ENCODE results near the gene EEPD1.
"Not testable (repeated sequence)": the region's sequence is repeated elsewhere in the genome, so short reads cannot be mapped to it uniquely, and the experiment has no call there.

EEPD1 gene

DNA sequence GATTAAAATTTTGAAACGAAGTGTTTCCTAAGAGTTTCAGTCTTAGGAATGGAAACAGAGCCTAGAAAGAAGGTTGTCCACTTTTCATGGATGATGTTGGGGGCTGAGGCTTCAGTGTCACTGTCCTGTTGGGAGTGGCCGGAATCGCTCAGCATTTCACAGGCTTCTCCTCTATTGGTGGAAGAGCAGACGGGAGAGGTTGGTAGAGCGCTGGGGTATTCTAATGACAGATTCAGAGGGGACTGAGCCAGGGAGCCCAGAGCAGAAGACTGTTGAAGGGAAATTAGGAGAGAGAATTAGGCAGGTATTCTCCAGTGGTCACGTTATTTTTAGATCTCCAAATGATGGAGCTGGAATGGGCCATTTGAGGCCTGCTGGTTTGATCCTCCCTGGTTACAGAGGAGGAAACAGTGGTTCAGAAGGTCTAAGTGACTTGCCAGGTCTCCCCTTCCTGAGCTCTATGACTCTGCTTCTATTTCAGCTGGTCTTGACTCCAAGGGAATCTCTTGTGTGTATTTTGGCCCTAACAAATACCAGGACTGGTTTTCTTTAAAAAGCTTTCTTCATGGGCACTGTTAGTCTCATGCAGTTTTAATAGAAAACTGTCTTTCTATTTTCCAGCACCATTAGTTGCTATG lies 35.7 kb upstream of the EEPD1 start:
- POLR2A ChIA-PET, result no interaction called here

GRCh38 chr7:36118344-36118743 lies 34.7 kb upstream of the EEPD1 start:
- POLR2A ChIA-PET, result no interaction called here
- no peak for DNase-seq (ENCODE audit: extremely low spot score)
- CTCF ChIA-PET, result interaction anchor here (1.4 kb wide), 1 partner anchor 9 kb away, joined by 4 read pairs; no protein-coding TSS in a partner anchor
- no peak for TF ChIP-seq LEF1 (IDR thresholded peaks at IDR 0.05; ENCODE audit: borderline replicate concordance)
- TF ChIP-seq, protein P1, sequence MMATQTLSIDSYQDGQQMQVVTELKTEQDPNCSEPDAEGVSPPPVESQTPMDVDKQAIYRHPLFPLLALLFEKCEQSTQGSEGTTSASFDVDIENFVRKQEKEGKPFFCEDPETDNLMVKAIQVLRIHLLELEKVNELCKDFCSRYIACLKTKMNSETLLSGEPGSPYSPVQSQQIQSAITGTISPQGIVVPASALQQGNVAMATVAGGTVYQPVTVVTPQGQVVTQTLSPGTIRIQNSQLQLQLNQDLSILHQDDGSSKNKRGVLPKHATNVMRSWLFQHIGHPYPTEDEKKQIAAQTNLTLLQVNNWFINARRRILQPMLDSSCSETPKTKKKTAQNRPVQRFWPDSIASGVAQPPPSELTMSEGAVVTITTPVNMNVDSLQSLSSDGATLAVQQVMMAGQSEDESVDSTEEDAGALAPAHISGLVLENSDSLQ (IDR thresholded peaks at IDR 0.05), result no peak
- TF ChIP-seq ELF4 (IDR thresholded peaks at IDR 0.05), result no peak
- no peak for TF ChIP-seq ZNF384 (IDR thresholded peaks at IDR 0.05)
- TF ChIP-seq SUZ12 (IDR thresholded peaks at IDR 0.05), result no peak
- TF ChIP-seq CTBP1 (IDR thresholded peaks at IDR 0.05; ENCODE audit: borderline replicate concordance), result no peak
- no peak for TF ChIP-seq FOXK2 (IDR thresholded peaks at IDR 0.05)
- no peak for TF ChIP-seq FOXA1 (IDR thresholded peaks at IDR 0.05)
- no peak for TF ChIP-seq SP1 (IDR thresholded peaks at IDR 0.05)
- no peak for TF ChIP-seq L3MBTL2 (conservative IDR thresholded peaks at IDR 0.05)
- no peak for TF ChIP-seq TARDBP (IDR thresholded peaks at IDR 0.05)
- no peak for TF ChIP-seq ARNT (IDR thresholded peaks at IDR 0.05)
- TF ChIP-seq BHLHE40 (IDR thresholded peaks at IDR 0.05; ENCODE audit: borderline replicate concordance), result no peak
- TF ChIP-seq NFRKB (IDR thresholded peaks at IDR 0.05), result no peak
- no peak for TF ChIP-seq FOXM1 (IDR thresholded peaks at IDR 0.05; ENCODE audit: borderline replicate concordance)
- TF ChIP-seq HDGF (IDR thresholded peaks at IDR 0.05; ENCODE audit: borderline replicate concordance), result no peak

More for the DNA sequence above, 35.7 kb upstream of the EEPD1 start:
- TF ChIP-seq TARDBP (IDR thresholded peaks at IDR 0.05) (no peak), FOXA1 (IDR thresholded peaks at IDR 0.05) (no peak), ELF4 (IDR thresholded peaks at IDR 0.05) (no peak), LEF1 (IDR thresholded peaks at IDR 0.05; ENCODE audit: borderline replicate concordance) (no peak), HDGF (IDR thresholded peaks at IDR 0.05; ENCODE audit: borderline replicate concordance) (no peak), L3MBTL2 (conservative IDR thresholded peaks at IDR 0.05) (no peak), ZNF384 (IDR thresholded peaks at IDR 0.05) (no peak), SP1 (IDR thresholded peaks at IDR 0.05) (no peak), BHLHE40 (IDR thresholded peaks at IDR 0.05; ENCODE audit: borderline replicate concordance) (no peak), SUZ12 (IDR thresholded peaks at IDR 0.05) (no peak), ARNT (IDR thresholded peaks at IDR 0.05) (no peak), FOXM1 (IDR thresholded peaks at IDR 0.05; ENCODE audit: borderline replicate concordance) (no peak)
- TF ChIP-seq, protein P1 (IDR thresholded peaks at IDR 0.05), result no peak
- CTCF ChIA-PET, result no interaction called here
- DNase-seq (ENCODE audit: extremely low spot score), result no peak

GRCh38 chr7:36119005-36119706 lies 33.9 kb upstream of the EEPD1 start:
- ChIA-PET POLR2A (no interaction called here), CTCF (interaction anchor here (1.4 kb wide), 1 partner anchor 8 kb away, joined by 4 read pairs; no protein-coding TSS in a partner anchor)
- no peak for DNase-seq (ENCODE audit: extremely low spot score)
- TF ChIP-seq ZNF384 (IDR thresholded peaks at IDR 0.05), result no peak
- TF ChIP-seq CTBP1 (IDR thresholded peaks at IDR 0.05; ENCODE audit: borderline replicate concordance), result no peak
- no peak for TF ChIP-seq BHLHE40 (IDR thresholded peaks at IDR 0.05; ENCODE audit: borderline replicate concordance)
- TF ChIP-seq TARDBP (IDR thresholded peaks at IDR 0.05), result no peak
- TF ChIP-seq L3MBTL2 (conservative IDR thresholded peaks at IDR 0.05), result no peak
- no peak for TF ChIP-seq ELF4 (IDR thresholded peaks at IDR 0.05)
- TF ChIP-seq FOXM1 (IDR thresholded peaks at IDR 0.05; ENCODE audit: borderline replicate concordance), result no peak
- no peak for TF ChIP-seq LEF1 (IDR thresholded peaks at IDR 0.05; ENCODE audit: borderline replicate concordance)
- TF ChIP-seq ARNT (IDR thresholded peaks at IDR 0.05), result no peak
- TF ChIP-seq HDGF (IDR thresholded peaks at IDR 0.05; ENCODE audit: borderline replicate concordance), result no peak
- no peak for TF ChIP-seq SP1 (IDR thresholded peaks at IDR 0.05)
- TF ChIP-seq FOXA1 (IDR thresholded peaks at IDR 0.05), result no peak
- TF ChIP-seq, protein P1 (IDR thresholded peaks at IDR 0.05), result no peak
- TF ChIP-seq FOXK2 (IDR thresholded peaks at IDR 0.05), result no peak
- TF ChIP-seq SUZ12 (IDR thresholded peaks at IDR 0.05), result no peak
- no peak for TF ChIP-seq NFRKB (IDR thresholded peaks at IDR 0.05)

GRCh38 chr7:36119983-36120646 lies 32.9 kb upstream of the EEPD1 start:
- DNase-seq (ENCODE audit: extremely low spot score); CTCF ChIA-PET; POLR2A ChIA-PET: not testable (repeated sequence)

GRCh38 chr7:36125630-36126029 lies 27.4 kb upstream of the EEPD1 start:
- POLR2A ChIA-PET; DNase-seq (ENCODE audit: extremely low spot score); CTCF ChIA-PET: not testable (repeated sequence)

All from HEK293T (cell line).